ENCODE data around the gene EIF3C.
"Not testable (repeated sequence)": the region's sequence is repeated elsewhere in the genome, so short reads cannot be mapped to it uniquely, and the experiment has no call there.

Gene EIF3C

GRCh38 chr16:28711220-28712083 lies at the start of gene EIF3C:
Gene EIF3C, plus strand, starts transcription at chr16:28711464. Its CDS starts 223 bp downstream, at chr16:28711687.
- not testable (repeated sequence) for H3K4me3 Mint-ChIP-seq; H3K4me1 Mint-ChIP-seq (ENCODE audit: low read depth); H3K27ac Mint-ChIP-seq; H3K9me3 Mint-ChIP-seq (ENCODE audit: low read depth); H3K27me3 Mint-ChIP-seq; H3K36me3 Mint-ChIP-seq

GRCh38 chr16:28666264-28666663 lies 45.0 kb upstream of the EIF3C start:
- not testable (repeated sequence) for H3K4me1 Mint-ChIP-seq (ENCODE audit: low read depth); H3K9me3 Mint-ChIP-seq (ENCODE audit: low read depth); H3K27ac Mint-ChIP-seq; H3K36me3 Mint-ChIP-seq; H3K27me3 Mint-ChIP-seq; H3K4me3 Mint-ChIP-seq

- H3K27ac Mint-ChIP-seq; H3K4me1 Mint-ChIP-seq (ENCODE audit: low read depth); H3K36me3 Mint-ChIP-seq; H3K9me3 Mint-ChIP-seq (ENCODE audit: low read depth); H3K4me3 Mint-ChIP-seq; H3K27me3 Mint-ChIP-seq: not testable (repeated sequence)
Observed at GRCh38 chr16:28667480-28667879, 43.8 kb upstream of the EIF3C start.

- not testable (repeated sequence) for H3K27me3 Mint-ChIP-seq; H3K36me3 Mint-ChIP-seq; H3K4me3 Mint-ChIP-seq; H3K27ac Mint-ChIP-seq; H3K9me3 Mint-ChIP-seq (ENCODE audit: low read depth); H3K4me1 Mint-ChIP-seq (ENCODE audit: low read depth)
Observed at GRCh38 chr16:28668199-28668598, 43.1 kb upstream of the EIF3C start.

GRCh38 chr16:28688327-28688952 lies 22.8 kb upstream of the EIF3C start:
- H3K9me3 Mint-ChIP-seq (ENCODE audit: low read depth); H3K27me3 Mint-ChIP-seq; H3K4me3 Mint-ChIP-seq; H3K36me3 Mint-ChIP-seq; H3K4me1 Mint-ChIP-seq (ENCODE audit: low read depth); H3K27ac Mint-ChIP-seq: not testable (repeated sequence)

- H3K4me1 Mint-ChIP-seq (ENCODE audit: low read depth); H3K36me3 Mint-ChIP-seq; H3K27ac Mint-ChIP-seq; H3K4me3 Mint-ChIP-seq; H3K9me3 Mint-ChIP-seq (ENCODE audit: low read depth); H3K27me3 Mint-ChIP-seq: not testable (repeated sequence)
Observed at GRCh38 chr16:28689425-28689824, 21.8 kb upstream of the EIF3C start.

GRCh38 chr16:28691722-28692121 lies 19.5 kb upstream of the EIF3C start:
- not testable (repeated sequence) for H3K9me3 Mint-ChIP-seq (ENCODE audit: low read depth); H3K27ac Mint-ChIP-seq; H3K4me3 Mint-ChIP-seq; H3K27me3 Mint-ChIP-seq; H3K36me3 Mint-ChIP-seq; H3K4me1 Mint-ChIP-seq (ENCODE audit: low read depth)

GRCh38 chr16:28693257-28693950 lies 17.9 kb upstream of the EIF3C start:
- not testable (repeated sequence) for H3K4me1 Mint-ChIP-seq (ENCODE audit: low read depth); H3K9me3 Mint-ChIP-seq (ENCODE audit: low read depth); H3K36me3 Mint-ChIP-seq; H3K27me3 Mint-ChIP-seq; H3K27ac Mint-ChIP-seq; H3K4me3 Mint-ChIP-seq

GRCh38 chr16:28699792-28700191 lies 11.5 kb upstream of the EIF3C start:
- not testable (repeated sequence) for H3K27me3 Mint-ChIP-seq, H3K4me3 Mint-ChIP-seq

GRCh38 chr16:28700349-28700748 lies 10.9 kb upstream of the EIF3C start:
- not testable (repeated sequence) for H3K9me3 Mint-ChIP-seq (ENCODE audit: low read depth); H3K27ac Mint-ChIP-seq

More at GRCh38 chr16:28699792-28700191, 11.5 kb upstream of the EIF3C start:
- not testable (repeated sequence) for H3K4me1 Mint-ChIP-seq (ENCODE audit: low read depth); H3K36me3 Mint-ChIP-seq; H3K9me3 Mint-ChIP-seq (ENCODE audit: low read depth); H3K27ac Mint-ChIP-seq

GRCh38 chr16:28701384-28701783 lies 9.9 kb upstream of the EIF3C start:
- not testable (repeated sequence) for H3K9me3 Mint-ChIP-seq (ENCODE audit: low read depth); H3K27me3 Mint-ChIP-seq; H3K27ac Mint-ChIP-seq

More at GRCh38 chr16:28700349-28700748, 10.9 kb upstream of the EIF3C start:
- H3K36me3 Mint-ChIP-seq; H3K4me3 Mint-ChIP-seq; H3K4me1 Mint-ChIP-seq (ENCODE audit: low read depth); H3K27me3 Mint-ChIP-seq: not testable (repeated sequence)

GRCh38 chr16:28704246-28704645 lies 7.0 kb upstream of the EIF3C start:
- not testable (repeated sequence) for H3K4me1 Mint-ChIP-seq (ENCODE audit: low read depth); H3K4me3 Mint-ChIP-seq; H3K27ac Mint-ChIP-seq; H3K36me3 Mint-ChIP-seq; H3K27me3 Mint-ChIP-seq; H3K9me3 Mint-ChIP-seq (ENCODE audit: low read depth)

More at GRCh38 chr16:28701384-28701783, 9.9 kb upstream of the EIF3C start:
- not testable (repeated sequence) for H3K36me3 Mint-ChIP-seq; H3K4me1 Mint-ChIP-seq (ENCODE audit: low read depth); H3K4me3 Mint-ChIP-seq

GRCh38 chr16:28722852-28723650 lies 11.8 kb downstream of the EIF3C start:
- not testable (repeated sequence) for H3K27me3 Mint-ChIP-seq, H3K27ac Mint-ChIP-seq, H3K4me3 Mint-ChIP-seq

GRCh38 chr16:28731253-28731652 lies 20.0 kb downstream of the EIF3C start:
- not testable (repeated sequence) for H3K27ac Mint-ChIP-seq; H3K27me3 Mint-ChIP-seq; H3K4me1 Mint-ChIP-seq (ENCODE audit: low read depth); H3K9me3 Mint-ChIP-seq (ENCODE audit: low read depth); H3K4me3 Mint-ChIP-seq; H3K36me3 Mint-ChIP-seq

More at GRCh38 chr16:28722852-28723650, 11.8 kb downstream of the EIF3C start:
- not testable (repeated sequence) for H3K36me3 Mint-ChIP-seq; H3K4me1 Mint-ChIP-seq (ENCODE audit: low read depth); H3K9me3 Mint-ChIP-seq (ENCODE audit: low read depth)

Measured in activated naive CD8-positive, alpha-beta T cell (primary cell).